ENCODE data around the gene KIFC3. TPM values are rescaled to one million over a fixed set of nuclear protein-coding genes. Genes with fewer than 3 reads are reported as not detected.
"Not testable (repeated sequence)": the region's sequence is repeated elsewhere in the genome, so short reads cannot be mapped to it uniquely, and the experiment has no call there.

The KIFC3 gene
- total and polyA plus RNA-seq, 2 of the 13 experiments (the other 11 are each of a cell fraction or from before 2014, with no cell fraction given): 42.1 to 45.3 TPM

DNA sequence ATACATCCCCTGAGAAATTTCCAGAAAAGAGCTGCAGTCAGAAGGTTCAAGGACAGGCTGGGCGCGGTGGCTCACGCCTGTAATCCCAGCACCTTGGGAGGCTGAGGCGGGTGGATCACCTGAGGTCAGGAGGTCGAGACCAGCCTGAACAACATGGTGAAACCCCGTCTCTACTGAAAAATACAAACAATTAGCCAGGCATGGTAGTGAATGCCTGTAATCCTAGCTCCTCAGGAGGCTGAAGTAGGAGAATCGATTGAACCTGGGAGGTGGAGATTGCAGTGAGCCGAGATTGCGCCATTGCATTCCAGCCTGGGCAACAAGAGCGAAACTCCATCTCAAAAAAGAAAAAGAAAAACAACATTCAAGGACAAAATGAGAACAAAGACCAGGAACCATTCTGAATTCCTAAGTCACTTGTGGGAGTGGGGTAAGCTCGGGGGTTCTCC, 19.7 kb downstream of the KIFC3 start:
- H3K27ac ChIP-seq (ENCODE audit: extremely low read length, insufficient read depth, low read length): peak overlapping the region; percentile 81
- peak; percentile 25; the same call in 1 of the 2 replicates for TF ChIP-seq ZNF629 (CRISPR knock-in tag; conservative IDR thresholded peaks at IDR 0.05)
- TF ChIP-seq, protein P1, sequence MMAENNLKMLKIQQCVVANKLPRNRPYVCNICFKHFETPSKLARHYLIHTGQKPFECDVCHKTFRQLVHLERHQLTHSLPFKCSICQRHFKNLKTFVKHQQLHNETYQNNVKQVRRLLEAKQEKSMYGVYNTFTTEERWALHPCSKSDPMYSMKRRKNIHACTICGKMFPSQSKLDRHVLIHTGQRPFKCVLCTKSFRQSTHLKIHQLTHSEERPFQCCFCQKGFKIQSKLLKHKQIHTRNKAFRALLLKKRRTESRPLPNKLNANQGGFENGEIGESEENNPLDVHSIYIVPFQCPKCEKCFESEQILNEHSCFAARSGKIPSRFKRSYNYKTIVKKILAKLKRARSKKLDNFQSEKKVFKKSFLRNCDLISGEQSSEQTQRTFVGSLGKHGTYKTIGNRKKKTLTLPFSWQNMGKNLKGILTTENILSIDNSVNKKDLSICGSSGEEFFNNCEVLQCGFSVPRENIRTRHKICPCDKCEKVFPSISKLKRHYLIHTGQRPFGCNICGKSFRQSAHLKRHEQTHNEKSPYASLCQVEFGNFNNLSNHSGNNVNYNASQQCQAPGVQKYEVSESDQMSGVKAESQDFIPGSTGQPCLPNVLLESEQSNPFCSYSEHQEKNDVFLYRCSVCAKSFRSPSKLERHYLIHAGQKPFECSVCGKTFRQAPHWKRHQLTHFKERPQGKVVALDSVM (CRISPR knock-in tag; IDR thresholded peaks at IDR 0.05): peak; percentile 84
- TF ChIP-seq KDM1A (CRISPR knock-in tag; IDR thresholded peaks at IDR 0.05): peak; percentile 72
- TF ChIP-seq, protein P2, sequence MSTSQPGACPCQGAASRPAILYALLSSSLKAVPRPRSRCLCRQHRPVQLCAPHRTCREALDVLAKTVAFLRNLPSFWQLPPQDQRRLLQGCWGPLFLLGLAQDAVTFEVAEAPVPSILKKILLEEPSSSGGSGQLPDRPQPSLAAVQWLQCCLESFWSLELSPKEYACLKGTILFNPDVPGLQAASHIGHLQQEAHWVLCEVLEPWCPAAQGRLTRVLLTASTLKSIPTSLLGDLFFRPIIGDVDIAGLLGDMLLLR (CRISPR knock-in tag; IDR thresholded peaks at IDR 0.05): 0 out of 2 replicates have a peak, but pooled peaks have one; percentile 16
- peak; percentile 88 for TF ChIP-seq HOXA3 (CRISPR knock-in tag; IDR thresholded peaks at IDR 0.05)
- TF ChIP-seq, protein P3, sequence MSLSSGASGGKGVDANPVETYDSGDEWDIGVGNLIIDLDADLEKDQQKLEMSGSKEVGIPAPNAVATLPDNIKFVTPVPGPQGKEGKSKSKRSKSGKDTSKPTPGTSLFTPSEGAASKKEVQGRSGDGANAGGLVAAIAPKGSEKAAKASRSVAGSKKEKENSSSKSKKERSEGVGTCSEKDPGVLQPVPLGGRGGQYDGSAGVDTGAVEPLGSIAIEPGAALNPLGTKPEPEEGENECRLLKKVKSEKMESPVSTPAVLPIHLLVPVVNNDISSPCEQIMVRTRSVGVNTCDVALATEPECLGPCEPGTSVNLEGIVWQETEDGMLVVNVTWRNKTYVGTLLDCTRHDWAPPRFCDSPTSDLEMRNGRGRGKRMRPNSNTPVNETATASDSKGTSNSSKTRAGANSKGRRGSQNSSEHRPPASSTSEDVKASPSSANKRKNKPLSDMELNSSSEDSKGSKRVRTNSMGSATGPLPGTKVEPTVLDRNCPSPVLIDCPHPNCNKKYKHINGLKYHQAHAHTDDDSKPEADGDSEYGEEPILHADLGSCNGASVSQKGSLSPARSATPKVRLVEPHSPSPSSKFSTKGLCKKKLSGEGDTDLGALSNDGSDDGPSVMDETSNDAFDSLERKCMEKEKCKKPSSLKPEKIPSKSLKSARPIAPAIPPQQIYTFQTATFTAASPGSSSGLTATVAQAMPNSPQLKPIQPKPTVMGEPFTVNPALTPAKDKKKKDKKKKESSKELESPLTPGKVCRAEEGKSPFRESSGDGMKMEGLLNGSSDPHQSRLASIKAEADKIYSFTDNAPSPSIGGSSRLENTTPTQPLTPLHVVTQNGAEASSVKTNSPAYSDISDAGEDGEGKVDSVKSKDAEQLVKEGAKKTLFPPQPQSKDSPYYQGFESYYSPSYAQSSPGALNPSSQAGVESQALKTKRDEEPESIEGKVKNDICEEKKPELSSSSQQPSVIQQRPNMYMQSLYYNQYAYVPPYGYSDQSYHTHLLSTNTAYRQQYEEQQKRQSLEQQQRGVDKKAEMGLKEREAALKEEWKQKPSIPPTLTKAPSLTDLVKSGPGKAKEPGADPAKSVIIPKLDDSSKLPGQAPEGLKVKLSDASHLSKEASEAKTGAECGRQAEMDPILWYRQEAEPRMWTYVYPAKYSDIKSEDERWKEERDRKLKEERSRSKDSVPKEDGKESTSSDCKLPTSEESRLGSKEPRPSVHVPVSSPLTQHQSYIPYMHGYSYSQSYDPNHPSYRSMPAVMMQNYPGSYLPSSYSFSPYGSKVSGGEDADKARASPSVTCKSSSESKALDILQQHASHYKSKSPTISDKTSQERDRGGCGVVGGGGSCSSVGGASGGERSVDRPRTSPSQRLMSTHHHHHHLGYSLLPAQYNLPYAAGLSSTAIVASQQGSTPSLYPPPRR (CRISPR knock-in tag; IDR thresholded peaks at IDR 0.05; ENCODE audit: borderline replicate concordance): peak; percentile 40; the same call in 1 of the 2 replicates
- TF ChIP-seq, protein P4, sequence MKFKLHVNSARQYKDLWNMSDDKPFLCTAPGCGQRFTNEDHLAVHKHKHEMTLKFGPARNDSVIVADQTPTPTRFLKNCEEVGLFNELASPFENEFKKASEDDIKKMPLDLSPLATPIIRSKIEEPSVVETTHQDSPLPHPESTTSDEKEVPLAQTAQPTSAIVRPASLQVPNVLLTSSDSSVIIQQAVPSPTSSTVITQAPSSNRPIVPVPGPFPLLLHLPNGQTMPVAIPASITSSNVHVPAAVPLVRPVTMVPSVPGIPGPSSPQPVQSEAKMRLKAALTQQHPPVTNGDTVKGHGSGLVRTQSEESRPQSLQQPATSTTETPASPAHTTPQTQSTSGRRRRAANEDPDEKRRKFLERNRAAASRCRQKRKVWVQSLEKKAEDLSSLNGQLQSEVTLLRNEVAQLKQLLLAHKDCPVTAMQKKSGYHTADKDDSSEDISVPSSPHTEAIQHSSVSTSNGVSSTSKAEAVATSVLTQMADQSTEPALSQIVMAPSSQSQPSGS (CRISPR knock-in tag; IDR thresholded peaks at IDR 0.05): peak; percentile 89
- TF ChIP-seq, protein P5, sequence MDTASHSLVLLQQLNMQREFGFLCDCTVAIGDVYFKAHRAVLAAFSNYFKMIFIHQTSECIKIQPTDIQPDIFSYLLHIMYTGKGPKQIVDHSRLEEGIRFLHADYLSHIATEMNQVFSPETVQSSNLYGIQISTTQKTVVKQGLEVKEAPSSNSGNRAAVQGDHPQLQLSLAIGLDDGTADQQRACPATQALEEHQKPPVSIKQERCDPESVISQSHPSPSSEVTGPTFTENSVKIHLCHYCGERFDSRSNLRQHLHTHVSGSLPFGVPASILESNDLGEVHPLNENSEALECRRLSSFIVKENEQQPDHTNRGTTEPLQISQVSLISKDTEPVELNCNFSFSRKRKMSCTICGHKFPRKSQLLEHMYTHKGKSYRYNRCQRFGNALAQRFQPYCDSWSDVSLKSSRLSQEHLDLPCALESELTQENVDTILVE (CRISPR knock-in tag; IDR thresholded peaks at IDR 0.05): 0 out of 2 replicates have a peak, but pooled peaks have one; percentile 58
- TF ChIP-seq ZNF792 (CRISPR knock-in tag; IDR thresholded peaks at IDR 0.05): 0 out of 2 replicates have a peak, but pooled peaks have one; percentile 28
- 0 out of 2 replicates have a peak, but pooled peaks have one; percentile 8 for TF ChIP-seq ZNF567 (CRISPR knock-in tag; IDR thresholded peaks at IDR 0.05; ENCODE audit: borderline replicate concordance)
- 0 out of 2 replicates have a peak, but pooled peaks have one; percentile 62 for TF ChIP-seq BRCA1 (CRISPR knock-in tag; IDR thresholded peaks at IDR 0.05)
- TF ChIP-seq SNAI1 (CRISPR knock-in tag; IDR thresholded peaks at IDR 0.05; ENCODE audit: borderline replicate concordance): peak; percentile 73; the same call in 1 of the 2 replicates

More for the DNA sequence above, 19.7 kb downstream of the KIFC3 start:
- H2AFZ ChIP-seq (ENCODE audit: low read length); BruUV-seq (replicated peaks); H3K9me3 ChIP-seq (ENCODE audit: low read length); in situ Hi-C loops (cut with HindIII; ENCODE audit: extremely low pct_ligation_motif_present, low pct_unique_long_range_greater_than_20kb); H3K27me3 ChIP-seq (ENCODE audit: control insufficient read depth in 1 of 2, insufficient read depth in 2 of 2, low read length in 2 of 2); H4K20me1 ChIP-seq (ENCODE audit: insufficient read depth, low read length); H3K79me2 ChIP-seq (ENCODE audit: insufficient read depth, low read length): not testable (repeated sequence)
- ATAC-seq (peak; percentile 45), FAIRE-seq (peak; percentile 63), DNase-seq (ENCODE audit: low spot score) (peak; percentile 70)
- intact Hi-C loops (cut with micrococcal nuclease; ENCODE audit: unreplicated experiment): loop anchor here (1.0 to 5.0 kb wide), 5 partner anchors 15 to 80 kb away; no protein-coding TSS in a partner anchor
- POLR2A ChIA-PET: interaction anchor here (0.6 to 8.1 kb wide), 27 partner anchors 9 to 242 kb away, joined by 3 to 141 read pairs (median 4); partner anchors contain the start of genes KATNB1, KIFC3, USB1 and ZNF319
- Histone ChIP-seq H3K9ac (ENCODE audit: insufficient read depth, low read depth, low read length) (peak overlapping the region; percentile 21; the same call in 1 of the 2 replicates), H3K4me1 (ENCODE audit: insufficient read depth, low read length) (peaks cover 53% of the 10 kb centered on the region), H3K4me2 (ENCODE audit: low read depth, low read length) (peak overlapping the region; percentile 64), H3K36me3 (replicated peaks in 1 of 2; ENCODE audit: control insufficient read depth in 1 of 2, insufficient read depth in 2 of 2, low read length in 2 of 2) (peaks cover 7 to 14% of the 10 kb centered on the region in 2 experiments; a peak in 4 of 5 replicates), H3K4me3 (replicated peaks in 1 of 3; ENCODE audit: insufficient read depth in 1 of 3, low read depth in 2 of 3, low read length in 3 of 3) (peak overlapping the region in 1 of 3 experiments; percentile 38; a peak in 2 of 6 replicates)
- 2% methylated on average over 11 of the region's 11 CpGs for WGBS (ENCODE audit: low lambda C conversion rate)
- CTCF ChIA-PET (ENCODE audit: low intra/inter-chr PET ratio, low total read pairs): interaction anchor here (1.2 to 1.6 kb wide), 6 partner anchors 16 to 134 kb away, joined by 3 to 17 read pairs (median 4); no protein-coding TSS in a partner anchor

Data from HepG2 (cell line).